Fibroblast of skin of left quadriceps (primary cell): ENCODE data around the gene STUM.
"Not testable (repeated sequence)": the region's sequence is repeated elsewhere in the genome, so short reads cannot be mapped to it uniquely, and the experiment has no call there.

Experiments used
- DNase-seq, 2 experiments: peaks; one replicate each; pipeline ENCODE4 v3.0.0-alpha.2; 2013; ENCODE audit warnings: low read depth in 2 of 2

STUM gene, protein sequence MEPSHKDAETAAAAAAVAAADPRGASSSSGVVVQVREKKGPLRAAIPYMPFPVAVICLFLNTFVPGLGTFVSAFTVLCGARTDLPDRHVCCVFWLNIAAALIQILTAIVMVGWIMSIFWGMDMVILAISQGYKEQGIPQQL

DNA sequence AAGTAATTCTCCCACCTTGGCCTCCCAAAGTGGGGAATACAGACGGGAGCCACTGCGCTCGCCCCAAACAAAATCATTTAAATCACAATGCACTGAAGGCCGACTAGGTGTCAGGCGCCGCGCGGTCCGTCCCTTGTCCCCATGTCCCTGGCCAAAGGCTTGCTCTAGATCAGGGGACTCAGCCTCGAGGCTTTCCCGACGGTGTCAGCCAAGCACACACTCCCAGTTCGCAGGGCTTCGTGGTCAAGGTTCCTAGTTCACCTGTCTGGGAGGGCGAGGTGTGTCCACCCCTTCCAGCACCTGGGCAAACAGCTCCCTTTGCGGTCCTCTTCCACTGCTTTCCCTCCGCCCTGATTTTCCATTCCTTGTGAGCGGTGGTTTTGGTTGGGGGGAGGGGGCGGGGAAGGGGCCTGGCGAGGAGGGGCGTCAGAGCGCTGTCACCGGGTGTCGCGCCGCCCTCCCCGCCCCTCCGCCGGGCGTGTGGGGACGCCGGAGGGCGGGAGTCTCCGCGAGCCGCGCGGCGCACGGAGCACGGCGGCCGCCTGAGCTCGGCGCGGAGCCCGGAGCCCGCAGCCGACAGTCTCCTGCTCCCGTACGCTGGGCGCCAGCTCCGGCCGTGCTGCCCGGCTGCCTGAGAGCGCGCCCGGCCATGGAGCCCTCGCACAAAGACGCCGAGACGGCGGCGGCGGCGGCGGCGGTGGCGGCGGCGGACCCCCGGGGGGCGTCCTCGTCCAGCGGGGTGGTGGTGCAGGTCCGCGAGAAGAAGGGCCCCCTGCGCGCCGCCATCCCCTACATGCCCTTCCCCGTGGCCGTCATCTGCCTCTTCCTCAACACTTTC lies at the start of gene STUM:
Gene STUM (plus strand): TSS at position 509 of the 838 bp plus-strand sequence. CDS start 141 bp downstream, at position 650.
- no peak for DNase-seq

DNA sequence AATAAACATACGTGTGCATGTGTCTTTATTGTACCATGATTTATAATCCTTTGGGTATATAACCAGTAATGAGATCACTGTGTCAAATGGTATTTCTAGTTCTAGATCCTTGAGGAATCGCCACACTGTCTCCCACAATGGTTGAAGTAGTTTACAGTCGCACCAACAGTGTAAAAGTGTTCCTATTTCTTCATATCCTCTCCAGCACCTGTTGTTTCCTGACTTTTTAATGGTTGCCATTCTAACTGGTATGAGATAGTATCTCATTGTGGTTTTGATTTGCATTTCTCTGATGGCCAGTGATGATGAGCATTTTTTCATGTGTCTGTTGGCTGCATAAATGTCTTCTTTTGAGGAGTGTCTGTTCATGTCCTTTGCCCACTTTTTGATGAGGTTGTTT lies 48.9 kb upstream of the STUM start:
- DNase-seq, result not testable (repeated sequence)

DNA sequence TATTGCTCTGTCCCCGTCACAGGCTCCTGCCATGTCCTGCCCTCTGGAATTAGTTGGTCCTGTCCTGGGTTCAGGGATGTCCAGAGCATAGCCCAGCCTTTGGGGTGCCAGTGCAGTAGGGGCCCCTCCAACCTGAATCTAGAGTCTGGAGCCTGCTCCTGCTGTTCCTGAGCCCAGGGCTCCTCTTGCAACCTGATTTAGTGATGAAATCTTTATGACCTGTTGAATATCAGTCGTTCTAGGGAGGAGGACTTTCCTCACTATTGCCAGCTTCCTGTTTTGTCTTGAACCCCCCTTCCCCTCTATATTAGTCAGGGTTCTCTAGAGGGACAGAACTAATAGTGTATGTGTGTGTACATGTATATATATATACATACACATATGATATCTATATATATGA lies 42.5 kb upstream of the STUM start:
- DNase-seq, result no peak

DNA sequence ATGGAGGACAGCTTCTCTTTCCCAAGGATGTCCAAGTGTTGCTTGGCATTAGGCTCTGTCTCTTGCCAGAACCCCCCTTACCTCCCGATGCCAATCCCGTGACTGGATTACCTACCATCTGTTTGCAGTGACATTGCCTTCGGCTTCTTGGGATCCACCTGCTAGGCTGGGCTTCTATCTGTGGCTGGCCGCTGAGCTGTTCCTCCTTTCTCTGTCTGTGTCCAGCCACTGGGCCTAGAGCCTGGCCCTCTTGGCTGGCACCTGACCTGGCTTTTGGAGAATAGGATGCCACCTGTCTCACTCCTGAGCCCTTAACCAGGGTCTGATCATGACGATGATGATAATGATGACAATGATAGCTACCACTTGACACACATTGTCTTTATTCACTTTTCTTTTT lies 41.6 kb upstream of the STUM start:
- DNase-seq, result no peak

DNA sequence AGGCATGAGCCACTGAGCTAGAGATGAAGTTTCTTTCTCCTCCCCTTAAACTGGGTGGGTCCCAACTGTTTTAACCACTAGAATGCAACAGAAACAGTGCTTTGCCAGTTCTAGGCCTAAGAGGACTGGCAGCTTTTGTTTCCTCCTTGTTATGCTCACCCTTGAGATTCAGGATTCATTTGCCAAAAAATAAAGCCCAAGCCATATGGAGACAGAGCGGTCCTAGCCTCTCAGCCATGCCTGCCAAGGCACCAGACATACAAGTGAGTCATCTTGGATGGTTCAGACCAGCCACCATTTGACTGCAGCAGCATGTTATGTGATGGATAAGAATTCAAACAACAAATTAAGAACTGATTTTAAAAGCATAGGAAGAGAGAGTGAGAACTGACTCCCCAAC lies 38.1 kb upstream of the STUM start:
- DNase-seq, result no peak

DNA sequence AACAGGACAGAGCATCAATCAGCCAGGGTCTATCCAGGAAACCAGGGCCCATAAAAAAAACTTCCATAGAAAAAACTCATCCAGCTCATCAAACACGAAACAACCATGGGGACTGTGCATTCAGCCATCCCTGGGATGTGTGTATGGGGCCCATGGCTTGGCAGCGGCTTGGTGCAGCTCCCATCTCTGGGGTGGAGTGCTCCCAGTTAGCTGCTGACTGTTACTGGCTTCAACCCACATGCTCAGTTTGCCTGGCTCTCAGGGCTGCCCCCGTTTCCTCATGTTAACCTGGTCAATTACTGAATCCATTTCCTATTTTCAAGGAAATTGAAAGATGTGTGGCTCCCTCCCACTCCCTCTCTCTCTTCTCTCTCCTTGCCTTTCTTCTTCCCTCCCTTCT lies 37.3 kb upstream of the STUM start:
- DNase-seq, result no peak

DNA sequence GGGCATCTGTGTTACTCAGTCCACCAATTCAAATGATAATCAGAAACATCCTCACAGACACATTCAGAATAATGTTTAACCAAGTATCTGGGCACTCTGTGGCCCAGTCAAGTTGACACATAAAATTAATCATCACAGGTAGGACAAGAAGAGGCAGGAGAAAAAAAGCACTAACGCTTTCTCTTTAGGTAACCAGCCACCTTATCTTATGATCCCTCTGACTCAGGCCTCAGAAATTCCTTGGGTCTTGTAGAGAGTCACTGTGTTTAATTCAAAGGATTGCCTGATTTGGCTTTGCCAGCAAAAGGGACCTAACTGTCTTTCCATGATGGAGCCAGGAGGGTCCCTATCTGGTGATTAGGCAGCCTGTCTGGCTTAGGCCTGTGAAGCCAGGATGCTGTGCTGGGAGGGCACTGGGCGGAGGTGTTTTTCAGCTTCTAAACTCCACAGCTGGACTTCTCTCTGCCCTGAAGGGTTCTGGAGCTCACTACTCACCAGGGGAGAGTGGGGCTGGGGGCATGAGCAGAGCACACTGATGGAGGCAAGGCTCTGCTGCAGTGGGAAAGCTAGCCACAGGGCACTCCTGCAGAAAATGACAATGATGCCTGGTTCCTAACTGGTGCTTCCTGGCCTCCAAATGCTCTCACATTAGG lies 36.4 kb upstream of the STUM start:
- DNase-seq, result no peak

DNA sequence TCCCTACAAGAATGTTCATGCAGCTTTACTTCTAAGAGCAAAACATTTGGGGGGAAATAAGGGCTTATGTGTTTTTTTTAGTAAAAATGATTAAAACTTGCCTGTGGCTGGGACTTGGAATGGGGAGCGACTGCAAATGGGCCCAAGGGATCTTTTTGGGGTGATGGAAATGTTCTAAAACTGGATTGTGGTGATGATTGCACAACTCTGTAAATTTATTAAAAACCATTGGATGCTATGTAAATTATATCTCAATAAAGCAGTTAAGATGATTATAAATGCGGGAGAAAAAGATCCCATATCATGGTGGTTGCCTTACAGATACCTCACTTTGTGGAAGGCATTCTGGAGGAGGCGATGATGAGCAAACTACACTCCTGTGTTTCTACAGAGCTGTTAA lies 30.2 kb upstream of the STUM start:
- DNase-seq, result no peak

DNA sequence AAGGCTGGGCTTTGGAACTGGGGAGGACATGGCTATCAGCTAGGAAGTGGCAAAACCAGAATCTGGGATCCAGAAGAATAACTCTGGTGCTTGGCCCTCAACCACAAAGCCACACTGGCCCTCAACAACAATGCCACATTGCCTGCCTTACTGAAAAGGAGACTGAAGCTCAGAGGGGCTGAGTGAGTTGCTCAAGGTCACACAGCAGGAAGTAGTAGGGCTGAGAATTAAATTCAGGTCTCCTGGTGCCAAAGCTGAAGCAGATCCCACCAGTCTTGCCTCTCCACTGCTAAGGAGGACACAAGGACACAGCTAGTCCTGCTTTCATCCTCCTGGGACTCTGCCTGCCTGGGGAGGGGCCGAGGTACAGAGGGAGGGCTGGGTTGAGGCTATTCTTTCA lies 29.4 kb upstream of the STUM start:
- DNase-seq, result no peak

DNA sequence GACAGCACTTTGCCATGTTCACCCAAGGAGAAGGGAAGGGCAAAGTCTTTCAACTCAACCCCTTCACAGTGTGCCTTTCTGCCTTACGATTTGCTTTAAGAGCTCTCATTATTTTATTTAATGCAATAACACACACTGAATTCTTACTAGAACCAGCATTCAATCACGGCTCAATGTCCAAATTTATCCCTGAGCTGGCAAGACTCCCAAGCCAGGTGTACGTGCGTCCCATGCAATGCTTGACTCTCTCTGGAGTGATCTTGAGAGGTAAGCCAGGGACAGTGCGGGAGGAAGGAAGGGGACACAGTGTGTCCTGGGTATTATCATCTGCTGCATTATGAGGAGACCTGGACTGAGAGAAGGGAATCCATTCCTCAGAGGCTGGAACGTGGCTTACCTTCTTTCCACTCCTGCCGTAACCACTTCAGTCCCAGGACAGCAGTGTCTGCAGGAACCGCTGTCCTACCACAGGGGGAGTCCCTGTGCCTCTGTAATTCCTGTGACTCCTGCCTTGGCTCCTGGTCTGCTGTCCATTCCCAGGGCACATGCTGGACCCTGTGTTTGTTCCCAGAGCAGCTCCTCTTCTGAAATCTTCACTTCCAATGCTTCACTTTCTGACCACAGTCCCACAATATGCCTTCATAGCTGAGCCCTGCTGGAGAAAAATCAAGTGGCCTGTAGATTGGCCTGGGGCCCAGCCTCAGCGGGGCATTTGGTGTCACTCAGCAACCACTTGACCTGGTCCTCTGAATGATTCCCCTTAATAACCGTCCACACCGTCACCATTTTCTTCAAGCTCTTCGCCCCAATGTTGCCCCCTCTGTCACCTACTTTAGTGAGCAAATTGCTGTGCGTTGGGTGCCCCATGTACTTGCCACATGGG lies 28.6 kb upstream of the STUM start:
- no peak for DNase-seq

DNA sequence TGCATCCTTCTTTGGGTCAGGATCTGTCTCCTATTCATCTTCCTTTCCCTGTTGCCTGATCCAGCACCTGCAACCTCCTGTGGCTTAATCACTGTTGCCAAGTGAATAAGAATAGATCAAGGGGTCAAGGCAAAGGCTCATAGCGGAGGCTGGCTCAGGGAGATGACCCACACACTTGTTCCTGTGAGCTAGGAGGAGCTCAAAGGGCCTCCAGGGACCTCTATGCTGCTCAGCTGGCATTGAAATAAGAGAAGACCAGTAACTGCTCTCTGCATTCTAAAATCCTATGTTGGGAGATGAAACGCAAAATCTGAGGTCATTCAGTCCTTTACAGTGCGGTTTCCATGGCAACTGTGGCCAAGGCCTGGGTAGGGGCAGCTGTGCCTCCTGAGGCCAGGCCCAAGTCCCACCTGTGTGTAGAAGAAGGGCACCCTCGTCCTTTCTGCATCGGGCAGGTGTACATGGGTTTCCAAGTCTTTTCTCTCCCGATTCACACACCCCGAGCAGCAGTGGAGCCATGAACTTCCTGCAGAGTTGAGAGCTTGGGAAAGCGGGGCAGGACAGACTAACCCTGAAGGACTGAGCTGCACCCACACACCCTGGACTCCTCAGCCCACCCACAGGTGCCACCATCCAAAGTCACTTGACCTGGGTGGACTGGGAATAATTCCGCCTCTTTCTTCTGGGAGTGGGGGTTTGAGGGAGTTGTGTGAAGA lies 27.8 kb upstream of the STUM start:
- DNase-seq, result no peak

DNA sequence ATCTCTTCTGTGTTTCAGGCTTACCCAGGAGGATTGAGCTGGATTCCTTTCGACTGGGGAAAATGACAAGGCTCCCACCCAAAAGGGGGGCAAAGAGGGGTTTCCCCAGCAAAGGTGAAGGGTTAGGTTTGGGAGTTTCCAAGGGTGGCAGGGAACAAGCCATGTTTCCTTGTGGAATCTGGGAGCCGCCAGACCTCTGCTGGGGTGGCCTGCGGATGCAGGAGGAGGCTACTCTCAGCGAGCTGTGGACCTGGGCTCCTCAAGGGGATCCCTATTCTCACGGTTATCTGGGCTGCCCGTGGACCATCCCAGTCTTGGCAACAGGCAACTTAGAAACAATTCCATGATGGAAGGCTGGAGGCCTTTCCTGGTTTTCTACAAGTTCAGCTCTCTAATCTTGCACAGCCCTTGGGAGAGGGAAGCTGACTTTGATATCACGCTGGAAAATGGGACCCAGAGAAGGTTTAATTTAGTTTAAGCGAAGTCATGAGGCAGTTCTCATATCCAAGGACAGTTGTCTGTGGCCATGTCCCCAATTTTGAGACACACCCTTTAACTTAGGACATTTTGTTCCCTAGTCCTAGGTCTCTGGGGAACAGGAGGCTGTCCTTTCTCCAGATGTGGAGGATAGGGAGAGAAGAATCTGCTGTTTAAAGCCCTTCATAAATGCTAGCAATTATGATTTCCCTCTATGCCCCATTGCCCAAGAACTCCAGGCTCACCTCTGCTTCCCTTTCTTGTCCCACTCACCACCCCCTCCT lies 24.7 kb upstream of the STUM start:
- DNase-seq, result no peak

DNA sequence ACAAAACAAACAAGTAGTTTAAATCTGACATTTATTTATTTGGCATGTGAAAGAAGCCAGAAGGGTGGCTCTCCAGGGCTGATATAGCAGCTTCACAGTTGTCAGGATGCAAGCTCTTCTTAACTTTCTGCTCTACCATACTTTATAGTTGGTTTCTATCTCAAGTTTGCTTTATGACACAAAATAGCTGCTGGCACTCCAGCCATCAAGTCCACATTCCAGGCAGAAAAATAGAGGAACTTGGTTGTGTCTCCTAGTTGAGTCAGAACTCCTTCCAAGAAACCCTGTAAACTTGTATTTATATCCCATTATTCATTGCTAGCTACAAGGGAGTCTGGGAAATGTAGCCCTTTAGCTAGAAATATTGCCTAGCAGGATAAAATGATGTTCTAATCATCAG lies 24.0 kb upstream of the STUM start:
- no peak for DNase-seq

DNA sequence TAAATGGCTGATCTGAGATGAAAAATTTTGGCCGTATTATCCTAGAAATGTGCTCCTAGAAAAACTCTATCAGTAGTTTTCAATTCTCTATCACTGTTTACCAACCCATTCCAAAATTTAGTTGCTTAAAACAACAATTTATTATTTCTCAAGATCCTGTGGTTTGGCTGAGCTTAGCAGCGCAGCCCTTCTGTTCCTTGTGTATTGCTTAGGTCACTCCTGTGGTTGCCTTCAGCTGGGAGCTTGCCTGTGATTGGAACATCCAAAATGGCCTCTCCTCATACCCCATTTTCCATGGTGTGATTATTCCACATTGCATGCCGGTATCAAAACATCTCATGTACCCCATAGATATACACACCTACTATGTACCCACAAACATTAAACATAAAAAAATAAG lies 22.8 kb upstream of the STUM start:
- no peak for DNase-seq

DNA sequence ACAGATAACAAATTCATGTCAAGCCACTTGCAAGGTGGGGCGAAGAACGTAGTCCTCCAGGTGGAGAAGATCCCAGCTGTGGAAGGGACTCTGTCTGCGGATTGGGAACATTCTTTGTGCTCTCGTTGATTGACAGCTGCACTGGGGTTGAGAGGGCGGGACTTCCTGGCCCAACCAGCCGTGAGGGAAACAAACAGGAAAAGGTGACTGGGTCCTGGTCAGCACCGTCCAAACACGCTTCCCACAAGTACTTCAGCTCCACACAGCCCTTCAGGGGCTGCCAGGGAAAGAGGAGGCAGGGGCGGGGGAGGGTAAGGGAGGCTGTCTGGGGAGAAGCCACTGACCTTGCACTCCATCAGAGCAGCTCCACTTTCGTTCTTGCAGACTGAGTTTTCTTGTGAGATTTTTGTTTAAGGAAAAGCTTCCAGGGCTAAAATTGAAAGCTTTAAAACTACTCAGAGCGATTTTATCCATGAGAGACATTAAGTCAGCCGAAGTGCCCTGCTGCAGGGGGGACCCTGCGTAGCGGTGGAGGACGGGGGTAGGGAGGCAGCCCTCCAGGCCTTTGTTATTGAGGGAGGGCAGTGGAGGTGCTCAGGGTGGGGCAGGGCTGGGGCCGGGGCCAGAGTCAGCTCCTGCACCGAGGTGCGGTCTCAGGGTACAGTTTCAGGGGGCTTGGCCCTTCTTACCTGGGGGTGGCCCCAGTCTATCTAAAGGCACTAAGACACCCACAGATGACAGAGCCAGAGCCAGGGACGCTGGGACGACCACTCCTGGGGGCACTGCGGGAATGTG lies 21.6 kb upstream of the STUM start:
- no peak for DNase-seq

DNA sequence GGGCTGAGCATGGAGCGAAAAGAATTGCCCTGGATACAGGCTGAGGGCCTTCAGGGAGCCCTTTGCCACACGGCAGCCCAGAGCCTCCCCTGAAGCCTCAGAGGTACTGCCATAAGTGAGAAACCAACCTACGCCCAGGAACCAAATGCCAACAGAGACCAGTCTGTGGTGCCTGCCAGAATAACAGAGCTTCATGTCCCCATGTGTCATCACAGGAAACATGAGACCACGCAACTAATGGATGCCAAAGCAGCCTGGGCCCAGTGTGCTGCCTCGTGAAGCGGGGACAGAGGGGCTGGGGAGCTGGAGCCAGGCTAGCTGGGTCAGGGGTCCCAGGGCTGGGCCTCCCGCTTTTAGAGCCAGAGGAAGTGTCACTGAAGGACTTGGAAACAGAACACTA lies 18.7 kb upstream of the STUM start:
- no peak for DNase-seq

DNA sequence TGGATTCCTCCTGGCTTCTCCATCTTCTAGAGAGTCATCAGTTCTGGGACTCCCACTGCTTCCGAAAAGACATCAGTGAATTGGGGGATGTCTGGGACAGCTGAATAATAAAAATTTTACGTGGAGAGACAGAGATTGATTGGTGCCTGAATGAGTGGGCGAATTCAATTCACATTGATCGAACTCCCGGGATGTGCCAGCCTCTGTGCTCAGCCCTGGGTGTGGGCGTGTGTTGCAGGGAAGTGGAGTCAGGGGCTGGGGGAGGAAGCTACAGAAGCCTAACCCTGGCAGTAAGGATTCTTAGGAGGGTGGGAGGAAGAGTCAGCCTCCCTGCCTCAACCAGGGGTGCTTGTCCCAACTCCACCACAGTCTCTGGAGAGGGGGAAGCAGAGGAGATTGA lies 18.0 kb upstream of the STUM start:
- no peak for DNase-seq

DNA sequence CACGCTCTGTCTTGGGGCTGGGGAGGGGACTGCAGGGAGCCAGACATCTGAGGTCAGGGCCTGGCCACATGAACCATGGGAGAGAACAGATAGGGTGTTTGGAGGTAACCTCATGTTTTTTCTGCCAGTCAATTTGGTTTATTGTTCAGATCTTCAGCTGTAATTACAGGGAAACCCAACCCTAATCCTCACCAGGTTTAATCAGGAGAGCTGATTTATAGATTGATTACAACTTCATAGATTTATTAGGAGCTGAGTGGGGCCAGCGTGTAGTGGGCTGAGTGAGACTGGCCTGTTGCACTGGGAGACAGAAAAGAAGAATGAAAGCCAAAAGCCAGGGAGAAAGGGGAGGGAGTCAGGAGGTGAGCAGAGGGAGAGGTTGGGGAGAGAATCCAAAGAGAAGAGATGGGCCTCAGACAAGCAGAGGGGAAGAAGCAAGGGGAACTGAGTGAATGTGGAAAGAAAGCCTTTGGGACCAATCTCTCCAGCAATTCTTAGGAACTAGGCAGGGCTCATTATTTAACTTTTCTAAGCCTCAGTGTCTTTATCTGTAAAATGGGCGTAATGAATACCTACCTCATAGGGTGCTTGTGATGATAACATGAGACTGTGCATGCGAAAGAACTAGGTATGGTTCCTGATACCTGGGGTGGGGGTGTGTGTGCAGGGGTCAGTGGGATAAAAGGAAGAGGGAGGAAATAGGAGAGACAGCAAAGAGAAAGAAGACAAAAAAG lies 17.0 kb upstream of the STUM start:
- DNase-seq, result no peak

DNA sequence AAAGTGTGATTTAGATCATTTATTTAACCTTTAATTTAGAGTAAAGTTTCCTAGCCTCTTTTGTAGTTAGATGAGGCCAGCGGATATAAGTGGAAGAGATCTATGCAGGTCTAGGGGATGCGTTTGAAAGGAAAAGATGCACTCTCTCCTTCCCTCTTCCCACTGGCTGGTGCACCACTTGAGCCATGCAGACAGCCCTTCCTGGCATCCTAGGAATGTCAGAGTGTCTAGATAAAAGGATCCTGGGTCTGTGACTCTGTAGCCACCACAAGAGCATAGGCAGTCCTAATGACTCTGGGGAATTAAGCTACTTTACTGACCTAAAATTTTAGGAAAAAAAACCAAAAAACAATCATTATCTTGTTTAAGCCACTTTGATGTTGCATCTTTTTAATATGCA lies 16.0 kb upstream of the STUM start:
- DNase-seq, result no peak
